Endodermal cell (in vitro differentiated cells): Measurements from ENCODE around the gene GLO1. TPM values are rescaled to one million over a fixed set of nuclear protein-coding genes. Genes with fewer than 3 reads are reported as not detected.

Experiments used
- DNase-seq: peaks from one replicate; pipeline ENCODE4 v3.0.0-alpha.2; 2017
- H3K27ac ChIP-seq: 2 replicates; pipeline ENCODE4 v1.5.1; 2013; ENCODE audit warnings: mild to moderate bottlenecking, low read depth, low read length, moderate library complexity
- H3K27me3 ChIP-seq: 2 replicates; pipeline ENCODE4 v1.6.1; 2013; ENCODE audit warnings: mild to moderate bottlenecking, low read length, moderate library complexity; ENCODE audit not compliant: insufficient read depth, control insufficient read depth, poor library complexity, severe bottlenecking
- H3K36me3 ChIP-seq: 2 replicates; pipeline ENCODE4 v1.7.0; 2013; ENCODE audit warnings: mild to moderate bottlenecking, low read length, moderate library complexity; ENCODE audit not compliant: control insufficient read depth, insufficient read depth
- H3K4me1 ChIP-seq: one replicate; pipeline ENCODE4 v1.7.0; 2013; ENCODE audit warnings: low read length; ENCODE audit not compliant: control insufficient read depth, insufficient read depth
- H3K4me3 ChIP-seq: 2 replicates; pipeline ENCODE4 v1.5.1; 2013; ENCODE audit warnings: mild to moderate bottlenecking, low read length, moderate library complexity
- H3K9ac ChIP-seq: 2 replicates; pipeline ENCODE4 v1.6.1; 2013; ENCODE audit warnings: mild to moderate bottlenecking, low read length, moderate library complexity; ENCODE audit not compliant: poor library complexity, severe bottlenecking; ENCODE audit errors: extremely low read depth
- H3K9me3 ChIP-seq: 2 replicates; pipeline ENCODE4 v1.6.1; 2013; ENCODE audit warnings: mild to moderate bottlenecking, low read length, moderate library complexity; ENCODE audit not compliant: control insufficient read depth
- H3K27ac Mint-ChIP-seq: 2 replicates; pipeline ENCODE4 v1.8.0; 2020; ENCODE audit warnings: mixed read lengths
- H3K27me3 Mint-ChIP-seq: 2 replicates; pipeline ENCODE4 v1.8.0; 2021; ENCODE audit warnings: mild to moderate bottlenecking, mixed read lengths; ENCODE audit not compliant: insufficient read depth
- H3K36me3 Mint-ChIP-seq: 2 replicates; pipeline ENCODE4 v1.8.0; 2020; ENCODE audit warnings: low read depth, mixed read lengths
- H3K4me1 Mint-ChIP-seq: 2 replicates; pipeline ENCODE4 v1.8.0; 2020; ENCODE audit warnings: mixed read lengths
- H3K4me3 Mint-ChIP-seq: 2 replicates; pipeline ENCODE4 v1.8.0; 2020; ENCODE audit warnings: mild to moderate bottlenecking, moderate library complexity, mixed read lengths
- H3K9me3 Mint-ChIP-seq: 2 replicates; pipeline ENCODE4 v1.8.0; 2020; ENCODE audit warnings: mild to moderate bottlenecking, mixed read lengths
- CTCF ChIP-seq: fragments of 200-600 bp; sonication (generic); conservative IDR thresholded peaks from 2 replicates; pipeline ENCODE4 v1.5.0; 2021; ENCODE audit warnings: antibody characterized with exemption, mild to moderate bottlenecking
- WGBS, 2 experiments: methylation state at CpG; one replicate each; pipeline versions ENCODE4 v1.1.5 to v1.1.7; 2013; ENCODE audit warnings: missing lambda C conversion rate in 2 of 2, mixed read lengths in 1 of 2; ENCODE audit not compliant: insufficient coverage in 1 of 2, insufficient read length in 1 of 2; 5-methylcytosine and 5-hydroxymethylcytosine counted together
- total RNA-seq, 2 donors: library from RNA; stranded (reverse); fragmentation: NEBNext Ultra II Directional in 1 of 2; extraction: Animal tissue kit (Norgen Biotek cat#: 25700) in 1 of 2; gene quantifications; 2 replicates in 1 of 2; 3 replicates in 1 of 2; pipeline ENCODE4 v1.2.1, GENCODE V29; 2021

Gene GLO1
- total RNA-seq, 2 donors from 2014 or later = 144 to 177 TPM

GRCh38 chr6:38739532-38739931 lies 36.6 kb upstream of the GLO1 start:
- no peaks in the 10 kb centered on the region for H3K27me3 ChIP-seq
- peak; percentile 71 for TF ChIP-seq CTCF
- H3K4me1 ChIP-seq = no peaks in the 10 kb centered on the region
- Mint-ChIP-seq H3K27me3 (peaks cover 5% of the 10 kb centered on the region), H3K36me3 (no peaks in the 10 kb centered on the region), H3K4me3 (no peak overlapping the region), H3K4me1 (no peaks in the 10 kb centered on the region), H3K9me3 (peaks cover 5% of the 10 kb centered on the region), H3K27ac (no peak overlapping the region)
- no peak overlapping the region for H3K27ac ChIP-seq
- H3K4me3 ChIP-seq = no peak overlapping the region
- no peaks in the 10 kb centered on the region for H3K9me3 ChIP-seq
- no peak for DNase-seq
- no peak overlapping the region for H3K9ac ChIP-seq
- WGBS, 2 experiments = 67 to 68% methylated on average over 1 to 5 of the region's 5 CpGs
- H3K36me3 ChIP-seq = no peaks in the 10 kb centered on the region

DNA sequence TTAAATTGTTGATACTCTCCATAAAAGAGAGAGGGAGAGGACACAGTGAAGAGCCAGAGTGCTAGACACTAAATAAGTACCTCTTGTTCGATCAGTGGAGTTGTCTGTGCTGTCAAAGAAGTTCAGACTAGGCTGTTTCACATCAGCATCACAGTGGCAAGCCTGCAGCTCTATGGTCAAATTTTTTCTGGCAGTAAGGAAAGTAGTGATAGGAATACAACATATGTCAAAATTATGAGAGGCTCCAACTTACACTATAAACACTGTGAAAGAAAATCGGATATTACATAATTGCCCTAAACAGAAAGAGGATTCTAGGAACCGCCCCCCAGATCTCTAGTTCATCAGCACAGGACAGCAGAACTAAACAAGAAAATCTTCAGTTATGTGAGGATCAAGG lies 35.3 kb upstream of the GLO1 start:
- TF ChIP-seq CTCF = no peak
- H3K27me3 ChIP-seq = no peaks in the 10 kb centered on the region
- H3K9me3 Mint-ChIP-seq = peaks cover 9% of the 10 kb centered on the region
- H3K27me3 Mint-ChIP-seq = peaks cover under 1% of the 10 kb centered on the region
- no peaks in the 10 kb centered on the region for H3K36me3 Mint-ChIP-seq
- H3K9me3 ChIP-seq = no peaks in the 10 kb centered on the region
- DNase-seq = no peak
- no peaks in the 10 kb centered on the region for H3K4me1 Mint-ChIP-seq
- H3K4me1 ChIP-seq = no peaks in the 10 kb centered on the region
- WGBS, 2 experiments = 80 to 92% methylated on average over 1 to 3 of the region's 3 CpGs
- no peak overlapping the region for H3K27ac ChIP-seq
- no peak overlapping the region for H3K27ac Mint-ChIP-seq
- H3K4me3 ChIP-seq = no peak overlapping the region
- no peak overlapping the region for H3K4me3 Mint-ChIP-seq
- no peaks in the 10 kb centered on the region for H3K36me3 ChIP-seq
- H3K9ac ChIP-seq = no peak overlapping the region

DNA sequence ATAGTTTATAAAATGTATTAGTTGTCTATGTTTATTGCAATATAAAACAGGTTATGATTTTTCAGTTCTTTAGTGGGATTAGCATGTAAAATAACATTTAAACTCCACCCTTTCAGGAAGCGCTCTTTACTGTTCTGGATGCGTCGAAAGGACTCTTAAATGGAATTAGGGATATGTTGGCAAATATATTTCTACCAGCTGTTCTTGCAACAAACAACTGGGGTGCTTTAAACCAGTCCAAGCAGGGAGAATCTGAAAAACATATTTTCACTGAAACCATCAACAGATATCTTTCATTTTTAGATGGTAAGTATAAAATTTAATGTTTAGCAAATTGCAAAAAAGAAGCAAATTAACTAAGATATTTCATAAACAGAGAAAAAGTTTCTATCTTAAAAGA lies 34.0 kb upstream of the GLO1 start:
- no peak overlapping the region for H3K4me3 ChIP-seq
- no peak overlapping the region for H3K27ac ChIP-seq
- no peak overlapping the region for H3K27ac Mint-ChIP-seq
- no peaks in the 10 kb centered on the region for H3K4me1 Mint-ChIP-seq
- H3K36me3 Mint-ChIP-seq = no peaks in the 10 kb centered on the region
- no peak overlapping the region for H3K9ac ChIP-seq
- no peak for DNase-seq
- H3K4me3 Mint-ChIP-seq = no peak overlapping the region
- H3K27me3 Mint-ChIP-seq = no peaks in the 10 kb centered on the region
- no peaks in the 10 kb centered on the region for H3K27me3 ChIP-seq
- no peaks in the 10 kb centered on the region for H3K4me1 ChIP-seq
- 100% methylated on average over 2 of the region's 3 CpGs; no CpG with 5 or more reads in 1 of the 2 experiments for WGBS, 2 experiments
- peaks cover 9% of the 10 kb centered on the region for H3K9me3 Mint-ChIP-seq
- no peak for TF ChIP-seq CTCF
- H3K9me3 ChIP-seq = no peaks in the 10 kb centered on the region
- no peaks in the 10 kb centered on the region for H3K36me3 ChIP-seq
